Transverse colon (tissue), 4 donors: ENCODE data around the gene CD69. TPM values are rescaled to one million over a fixed set of nuclear protein-coding genes. Genes with fewer than 3 reads are reported as not detected.
A peak's percentile ranks its signal among the peaks of the same experiment; 100 is the strongest.
"Not testable (repeated sequence)": the region's sequence is repeated elsewhere in the genome, so short reads cannot be mapped to it uniquely, and the experiment has no call there.

Experiments
- DNase-seq: peaks from one replicate; pipeline ENCODE4 v3.0.0-alpha.2; 2019
- H3K27ac ChIP-seq, 4 donors: fragments of 200-600 bp; sonication (generic); 2 replicates each; pipeline ENCODE4 v1.5.1; 2016 to 2018; ENCODE audit warnings: inconsistent platforms in 4 of 4
- H3K27me3 ChIP-seq: fragments of 200-600 bp; sonication (generic); 2 replicates; pipeline ENCODE4 v1.5.1; 2017; ENCODE audit warnings: inconsistent platforms
- H3K36me3 ChIP-seq, 4 donors: fragments of 200-600 bp; sonication (generic); 2 replicates each; pipeline ENCODE4 v1.5.1; 2017 to 2019; ENCODE audit warnings: inconsistent platforms in 4 of 4
- H3K4me1 ChIP-seq, 4 donors: fragments of 200-600 bp; sonication (generic); 2 replicates each; pipeline ENCODE4 v1.5.1; 2017 to 2020; ENCODE audit warnings: inconsistent platforms in 4 of 4
- H3K4me3 ChIP-seq, 4 donors: fragments of 200-600 bp; sonication (generic); 1 replicate in 1 of 4; 2 replicates in 3 of 4; pipeline versions ENCODE4 v1.5.1 to v1.6.1; 2017 to 2019; ENCODE audit warnings: inconsistent platforms in 4 of 4
- H3K9me3 ChIP-seq, 2 donors: fragments of 200-600 bp; sonication (generic); 2 replicates each; pipeline ENCODE4 v1.5.1; 2017 to 2019; ENCODE audit warnings: inconsistent platforms in 2 of 2
- CTCF ChIP-seq, 5 experiments: fragments of 200-600 bp in 3 of 5; fragments of 450-650 bp in 2 of 5; sonication (generic) in 3 of 5; IDR thresholded peaks; 1 replicate in 2 of 5; 2 replicates in 3 of 5; pipeline ENCODE4 v1.5.1; 2016 to 2017; ENCODE audit warnings: antibody characterized with exemption in 5 of 5, inconsistent platforms in 3 of 5, mild to moderate bottlenecking in 2 of 5, moderate library complexity in 1 of 5
- EP300 ChIP-seq: sonication (generic); formaldehyde crosslinking; IDR thresholded peaks from one replicate; pipeline ENCODE4 v1.6.1; 2017; ENCODE audit warnings: antibody characterized with exemption, low read depth
- POLR2A ChIP-seq: fragments of 450-650 bp; IDR thresholded peaks from one replicate; pipeline ENCODE4 v1.6.1; 2016; ENCODE audit warnings: antibody characterized with exemption, mild to moderate bottlenecking, moderate library complexity
- POLR2AphosphoS5 ChIP-seq, 3 donors: sonication (generic); formaldehyde crosslinking; IDR thresholded peaks; one replicate each; pipeline ENCODE4 v1.6.1; 2016; ENCODE audit warnings: antibody characterized with exemption in 3 of 3
- WGBS, 2 donors: methylation state at CpG; one replicate each; pipeline ENCODE4 v1.1.5; 2018; ENCODE audit warnings: low coverage in 1 of 2; 5-methylcytosine and 5-hydroxymethylcytosine counted together
- in situ Hi-C, 4 donors: fragments of 200-750 bp; cut with MboI; loops; one replicate each; pipeline versions ENCODE4 v1.15.0 to v1.15.1; 2017; ENCODE audit warnings: low sequenced_read_pairs in 3 of 4, low pct_ligation_motif_present in 1 of 4, low pct_unique_long_range_greater_than_20kb in 1 of 4
- intact Hi-C: fragments of 100-400 bp; cut with DNase I; formaldehyde crosslinking; loops from one replicate; pipeline ENCODE4 v1.15.1; 2023; ENCODE audit warnings: low total_unique reads
- total RNA-seq, 4 donors: library from RNA; depleted of rRNA; stranded (reverse); fragments of >200 nt; gene quantifications; one replicate each; pipeline ENCODE4 v1.1.0, GENCODE V29; 2016

Gene CD69
- total RNA-seq, 4 donors from 2014 or later = 7.8 to 19.2 TPM; not detected in 2

GRCh38 chr12:9707864-9708808 is 52.6 kb downstream of the CD69 start:
- Histone ChIP-seq H3K27ac (peak overlapping the region in 1 of 4 donors; percentile 47), H3K36me3 (no peaks in the 10 kb centered on the region), H3K27me3 (no peaks in the 10 kb centered on the region), H3K4me3 (no peak overlapping the region), H3K9me3 (no peaks in the 10 kb centered on the region), H3K4me1 (peaks cover 0 to 9% (median 1%) of the 10 kb centered on the region in 4 donors)
- 41 to 60% methylated on average over 5 to 12 of the region's 12 CpGs for WGBS, 2 donors
- in situ Hi-C loops = loop anchor here in 3 of 4 donors (10.0 to 25.0 kb wide), 3 partner anchors 73 to 373 kb away; no protein-coding TSS in a partner anchor
- peak; percentile 62 for DNase-seq
- no peak for TF ChIP-seq POLR2A
- TF ChIP-seq CTCF (IDR thresholded peaks at IDR 0.05) = peak; percentile 72 to 84 (median 79)
- intact Hi-C loops = no loop called here

- Histone ChIP-seq H3K4me1 (peaks cover 0 to 9% (median 1%) of the 10 kb centered on the region in 4 donors), H3K4me3 (no peak overlapping the region), H3K9me3 (no peaks in the 10 kb centered on the region), H3K27ac (no peak overlapping the region), H3K27me3 (no peaks in the 10 kb centered on the region), H3K36me3 (no peaks in the 10 kb centered on the region)
- no peak for DNase-seq
- no peak for TF ChIP-seq POLR2A
- TF ChIP-seq CTCF (IDR thresholded peaks at IDR 0.05) = no peak
- in situ Hi-C loops (loop anchor here in 3 of 4 donors (10.0 to 25.0 kb wide), 3 partner anchors 73 to 373 kb away; no protein-coding TSS in a partner anchor), intact Hi-C loops (no loop called here)
Observed at GRCh38 chr12:9707356-9707755, 53.3 kb downstream of the CD69 start.

- no peak for DNase-seq
- H3K9me3 ChIP-seq = no peaks in the 10 kb centered on the region
- H3K4me1 ChIP-seq = peaks cover 0 to 9% (median 1%) of the 10 kb centered on the region in 4 donors
- intact Hi-C loops (no loop called here), in situ Hi-C loops (loop anchor here in 3 of 4 donors (10.0 to 25.0 kb wide), 3 partner anchors 71 to 371 kb away; no protein-coding TSS in a partner anchor)
- TF ChIP-seq CTCF (IDR thresholded peaks at IDR 0.05) (no peak), EP300 (no peak), POLR2AphosphoS5 (IDR thresholded peaks at IDR 0.05) (no peak), POLR2A (no peak)
- no peaks in the 10 kb centered on the region for H3K27me3 ChIP-seq
- no peak overlapping the region for H3K27ac ChIP-seq
- H3K4me3 ChIP-seq = no peak overlapping the region
- no peaks in the 10 kb centered on the region for H3K36me3 ChIP-seq
Observed at GRCh38 chr12:9706086-9706685, 54.5 kb downstream of the CD69 start.

GRCh38 chr12:9704561-9704960 is 56.1 kb downstream of the CD69 start:
- intact Hi-C loops, H3K36me3 ChIP-seq, H3K27me3 ChIP-seq, H3K9me3 ChIP-seq, DNase-seq, H3K27ac ChIP-seq, H3K4me3 ChIP-seq: not testable (repeated sequence)
- in situ Hi-C loops = loop anchor here in 3 of 4 donors (10.0 to 25.0 kb wide), 3 partner anchors 70 to 370 kb away; no protein-coding TSS in a partner anchor
- peaks cover 0 to 20% (median 3%) of the 10 kb centered on the region in 4 donors for H3K4me1 ChIP-seq
- 89 to 92% methylated on average over 5 of the region's 5 CpGs for WGBS, 2 donors

Other genes starting within 250 kb of the CD69 start
- gene KLRB1, start 153.0 kb downstream of the CD69 start, total RNA-seq = 1 to 10 TPM in 2 of 4 donors, not detected in 2; 1.2 to 5.2 TPM
- 10 to 100 TPM in 2 of 4 donors, 1 to 10 TPM in 2; 5.4 to 23.3 (median 9.3) TPM for gene CLEC2D, start 91.2 kb downstream of the CD69 start, total RNA-seq
- 1 to 10 TPM in 1 of 4 donors, not detected in 3; 2.7 TPM for gene CLECL1, start 27.8 kb downstream of the CD69 start, total RNA-seq
- not detected for gene KLRF1, start 66.6 kb upstream of the CD69 start, total RNA-seq
- gene CLEC2B, start 108.5 kb upstream of the CD69 start, total RNA-seq = 10 to 100 TPM in 1 of 4 donors, 1 to 10 TPM in 1, not detected in 2; 4.8 to 11.7 TPM
- not detected for gene KLRF2, start 120.6 kb upstream of the CD69 start, total RNA-seq
- gene CLEC2A, start 171.5 kb upstream of the CD69 start, total RNA-seq = not detected
- gene CLEC12A, start 210.5 kb upstream of the CD69 start, total RNA-seq = 1 to 10 TPM in 1 of 4 donors, under 1 TPM in 1, not detected in 2; 0.27 to 1.4 TPM
- not detected for gene CLEC1B, start 238.2 kb upstream of the CD69 start, total RNA-seq
- not detected for gene CLEC12B, start 249.7 kb upstream of the CD69 start, total RNA-seq